DMS 273 (cell line): Measurements from ENCODE around the gene TNS1.
"Not testable (repeated sequence)": the region's sequence is repeated elsewhere in the genome, so short reads cannot be mapped to it uniquely, and the experiment has no call there.

Experiments
- DNase-seq: peaks from one replicate; lab custom pipeline; 2025; ENCODE audit not compliant: unreplicated experiment; lab: John Stamatoyannopoulos, UW

TNS1 gene

GRCh38 chr2:218029366-218030360 is 26.9 kb upstream of the TNS1 start:
- no peak for DNase-seq

GRCh38 chr2:218028562-218029348 is 26.0 kb upstream of the TNS1 start:
- DNase-seq = peak; percentile 28

GRCh38 chr2:218028189-218028495 is 25.3 kb upstream of the TNS1 start:
- DNase-seq = no peak

DNA sequence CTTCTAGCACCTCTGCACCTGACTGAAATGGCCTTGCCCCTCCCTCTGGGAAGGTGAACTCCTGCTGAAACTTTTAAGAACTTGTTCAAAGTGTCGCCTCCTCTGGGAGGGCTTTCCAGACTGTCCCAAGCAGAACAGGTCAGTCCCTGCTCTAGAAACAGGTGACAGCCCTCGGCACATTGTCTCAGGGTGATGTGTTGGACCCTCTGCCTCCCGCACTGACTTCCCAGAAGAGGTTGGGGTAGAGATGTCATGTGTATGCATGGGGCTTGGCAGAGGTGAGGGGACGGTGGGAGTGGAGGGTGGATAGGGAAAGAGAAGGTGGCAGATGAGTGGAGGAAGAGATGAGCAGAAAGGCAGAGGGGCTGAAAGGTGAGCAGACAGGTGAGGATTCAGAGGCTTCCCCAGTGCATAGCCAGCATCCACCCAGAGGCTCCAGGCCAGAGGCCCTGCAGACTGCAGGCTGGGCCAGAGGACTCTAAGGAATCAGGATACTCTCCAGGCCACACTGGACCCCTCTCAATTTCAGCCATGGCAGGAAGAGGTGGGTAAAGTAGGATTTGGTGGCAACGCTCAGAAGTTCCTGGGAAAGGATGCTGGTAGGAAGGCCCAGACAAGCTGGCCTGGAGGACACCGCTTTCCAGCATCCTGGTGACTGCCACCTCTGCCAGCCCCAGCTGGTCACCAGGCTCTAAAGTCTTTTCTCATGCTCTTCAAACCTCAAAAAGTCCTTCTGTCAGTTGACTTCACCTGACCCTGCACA is 24.8 kb upstream of the TNS1 start:
- no peak for DNase-seq

DNA sequence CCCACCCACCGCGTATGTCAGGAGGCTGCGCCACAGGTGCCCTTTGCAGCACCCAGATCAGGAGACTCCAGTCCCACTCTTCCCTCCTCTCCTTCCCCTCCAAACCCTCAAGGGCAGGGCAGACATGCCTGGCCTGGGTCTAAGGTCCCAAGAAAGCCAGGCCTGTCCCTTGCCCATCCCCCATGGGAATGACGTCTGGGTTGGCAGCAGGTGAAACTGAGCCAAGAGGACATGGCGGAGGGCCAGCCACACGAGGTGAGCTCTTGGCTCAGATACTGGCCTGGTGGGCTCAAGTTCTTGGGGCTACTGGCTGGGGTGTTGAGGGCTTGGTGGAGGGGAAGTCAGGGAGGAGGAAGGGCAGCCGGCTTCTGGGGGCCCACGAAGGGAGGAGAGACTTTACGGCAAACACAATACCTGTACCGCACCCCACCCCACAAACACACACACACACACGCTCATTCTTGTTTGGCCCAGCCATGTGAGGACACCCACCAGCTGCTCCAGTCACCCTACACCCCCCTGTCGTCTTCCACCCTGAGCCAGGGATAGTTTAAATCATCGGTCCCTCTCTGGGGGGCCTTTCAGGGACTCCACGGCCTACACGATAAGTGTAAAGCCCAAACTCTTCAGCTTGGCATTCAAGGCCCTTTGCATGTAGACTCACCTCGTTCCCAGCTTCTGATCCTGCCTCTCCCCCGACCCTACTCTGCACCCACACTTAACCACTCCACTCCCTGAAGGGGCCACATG is 24.1 kb upstream of the TNS1 start:
- DNase-seq = peak; percentile 11

DNA sequence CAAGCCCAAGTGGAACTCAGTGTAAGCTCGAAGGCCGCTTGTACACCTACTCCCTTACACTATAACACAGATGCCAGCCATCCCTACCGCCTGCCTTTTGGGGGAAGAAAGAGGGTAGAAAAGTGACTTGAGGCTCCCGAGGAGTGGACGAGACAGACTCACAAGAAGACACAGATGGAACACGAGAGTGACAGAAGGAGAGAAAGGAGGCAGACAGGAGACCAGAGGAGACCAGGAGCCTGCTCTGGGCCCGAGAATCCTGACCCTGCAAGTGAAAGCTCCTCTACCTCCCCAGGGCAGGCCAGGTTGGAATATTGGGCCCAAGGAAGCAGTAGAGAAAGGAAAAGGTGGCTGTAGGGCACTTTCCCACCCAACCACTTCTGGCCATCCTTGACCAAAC is 23.4 kb upstream of the TNS1 start:
- no peak for DNase-seq

DNA sequence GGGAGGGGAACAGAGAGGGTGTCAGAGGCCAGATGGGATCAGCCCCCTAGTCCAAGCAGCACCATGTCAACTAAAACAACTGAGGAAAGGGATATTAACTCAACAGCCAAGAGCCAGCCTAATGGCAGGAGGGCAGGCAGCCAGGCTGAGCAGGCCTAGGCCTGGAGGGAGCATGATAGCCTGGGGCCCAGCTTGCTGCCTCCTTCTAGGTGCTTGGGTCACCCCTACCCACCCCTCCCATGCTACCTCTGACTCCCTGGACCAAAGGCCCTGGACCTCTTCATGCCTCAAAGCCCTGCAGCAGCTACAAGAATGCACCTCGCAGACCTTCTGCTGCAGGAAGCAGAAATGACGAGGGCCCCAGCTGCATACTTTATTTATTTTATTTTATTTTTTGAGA is 22.1 kb upstream of the TNS1 start:
- DNase-seq = no peak

DNA sequence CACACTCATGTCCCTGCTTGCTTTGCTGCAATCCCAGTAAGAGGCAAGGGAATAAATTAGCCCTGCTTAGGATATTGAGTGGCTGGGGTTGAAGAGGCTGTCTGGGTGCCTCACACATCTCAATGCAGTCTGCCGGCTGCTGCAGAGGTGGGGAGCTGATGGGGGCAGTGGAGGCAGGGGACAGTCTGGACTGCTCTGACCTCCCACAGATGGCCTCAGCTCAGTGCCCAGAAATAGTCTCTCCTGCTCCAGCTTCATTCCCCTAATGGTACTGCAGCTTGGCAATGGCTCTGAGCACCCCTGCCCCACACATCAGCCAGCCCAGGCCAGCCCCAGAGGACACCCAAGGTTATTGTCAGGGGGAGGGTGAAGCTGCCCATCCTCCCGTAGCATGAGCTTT is 21.5 kb upstream of the TNS1 start:
- no peak for DNase-seq

GRCh38 chr2:218023636-218024035 is 20.8 kb upstream of the TNS1 start:
- DNase-seq = no peak

- DNase-seq = no peak
Measured at GRCh38 chr2:218022851-218023530, 20.2 kb upstream of the TNS1 start.

- no peak for DNase-seq
Measured at GRCh38 chr2:218022131-218022850, 19.5 kb upstream of the TNS1 start.

GRCh38 chr2:218021536-218022071 is 18.8 kb upstream of the TNS1 start:
- no peak for DNase-seq

DNA sequence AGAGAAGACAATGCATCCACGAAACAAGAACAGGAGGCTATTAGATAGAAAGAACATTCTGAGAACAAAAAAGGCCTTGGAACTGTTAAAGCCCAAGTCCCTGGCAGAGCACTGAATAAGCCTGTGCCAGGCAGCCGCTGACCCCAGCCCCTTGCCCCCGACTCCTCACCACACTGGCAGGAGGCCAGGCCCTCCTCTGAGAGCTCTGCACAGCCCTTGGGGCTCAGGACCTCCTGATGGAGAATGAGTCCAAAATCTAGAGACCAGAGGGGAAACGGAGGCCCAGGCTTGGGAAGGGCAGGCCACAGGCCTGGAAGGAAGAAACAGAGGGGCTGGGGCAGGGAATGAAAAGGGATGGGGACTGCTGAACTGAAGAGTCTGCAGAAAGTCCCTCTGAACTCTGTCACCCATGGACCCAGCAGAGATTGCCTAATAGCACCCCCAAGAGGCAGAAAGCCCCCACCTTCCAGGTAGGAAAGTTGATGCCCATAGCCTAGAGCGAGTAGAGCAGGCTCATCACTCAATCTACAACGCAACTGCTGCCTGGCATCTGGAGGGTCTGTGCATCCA is 18.3 kb upstream of the TNS1 start:
- no peak for DNase-seq

DNA sequence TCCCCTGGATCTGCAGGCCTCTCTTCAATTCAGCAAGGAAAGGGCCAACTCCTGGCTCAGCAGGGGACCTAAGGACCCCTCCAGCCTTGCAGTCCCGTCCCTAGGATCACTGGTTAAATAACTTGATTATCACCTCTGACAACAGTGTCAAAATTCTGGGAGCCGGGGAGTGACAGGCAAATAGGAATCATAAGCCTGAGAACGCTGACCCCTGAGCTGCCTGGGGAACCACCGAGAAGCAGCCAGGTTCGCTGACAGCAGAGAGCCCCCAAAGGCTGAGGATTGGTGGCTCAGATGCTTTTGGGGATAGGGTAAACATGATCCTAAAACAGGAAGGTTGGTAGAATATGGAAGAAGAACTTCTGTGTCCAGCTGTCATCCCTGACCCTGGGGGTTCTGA is 17.5 kb upstream of the TNS1 start:
- DNase-seq = no peak

DNA sequence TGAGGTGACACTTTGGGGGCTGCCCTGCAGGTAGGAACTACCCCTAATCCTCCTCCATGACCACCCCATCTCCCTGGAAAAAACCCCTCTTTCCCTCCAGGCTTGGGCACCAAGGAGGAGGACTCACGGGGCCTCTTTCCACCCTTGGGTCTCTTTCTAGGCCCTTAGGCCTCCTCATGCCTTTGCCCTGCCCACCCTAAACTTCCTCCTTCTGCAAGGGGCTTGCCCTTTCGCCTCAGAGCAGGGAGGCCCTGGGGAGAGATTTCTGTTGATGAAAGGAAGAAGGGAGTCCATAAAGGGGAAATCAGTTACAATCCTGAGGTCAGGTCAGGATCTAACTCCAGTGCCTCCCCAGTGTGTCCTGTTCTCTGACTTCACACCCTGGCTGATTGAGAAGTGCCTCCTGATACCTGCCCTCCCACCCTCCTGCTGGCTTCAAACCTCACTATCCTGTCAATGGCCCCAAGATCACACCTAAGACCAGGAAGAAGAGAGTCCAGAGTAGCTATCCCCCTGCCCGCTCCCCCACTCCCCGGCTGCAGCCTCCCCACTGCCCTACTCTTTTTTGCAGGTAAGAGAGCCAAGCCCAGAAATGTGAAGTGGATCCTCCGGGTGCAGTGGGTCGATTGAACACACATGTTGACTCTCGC is 16.7 kb upstream of the TNS1 start:
- DNase-seq = no peak

- DNase-seq = not testable (repeated sequence)
Measured at GRCh38 chr2:218018842-218019125, 16.0 kb upstream of the TNS1 start.

GRCh38 chr2:218017211-218018053 is 14.6 kb upstream of the TNS1 start:
- no peak for DNase-seq

DNA sequence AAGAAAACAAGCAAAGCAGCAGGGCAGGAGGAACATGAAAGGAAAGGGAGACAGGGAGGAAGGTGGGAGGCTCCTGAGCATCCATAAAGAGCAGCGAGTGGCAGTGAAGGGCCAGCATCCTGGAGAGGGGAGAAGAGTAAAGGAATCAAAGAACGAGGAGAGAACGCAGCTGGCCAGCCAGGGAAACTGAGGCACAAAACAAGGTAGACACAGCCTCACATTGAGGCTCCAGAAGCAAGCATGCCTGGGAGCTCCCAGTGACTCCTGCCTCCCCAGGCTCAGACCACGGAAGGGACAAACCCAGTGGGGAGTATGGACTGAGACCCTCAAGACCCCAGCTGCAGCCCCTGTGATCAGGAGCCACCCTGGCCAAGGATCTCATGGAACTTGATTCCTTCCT is 14.0 kb upstream of the TNS1 start:
- no peak for DNase-seq
